HEK293 (cell line): Measurements from ENCODE around the gene DGKD.

Experiments
- CTCF ChIA-PET: fragments of 350-600 bp; formaldehyde crosslinking; extraction: SDS; loops from one replicate; lab custom pipeline; 2021; ENCODE audit warnings: antibody characterized with exemption; lab: Yijun Ruan, JAX
- POLR2A ChIA-PET: fragments of 300-600 bp; formaldehyde crosslinking; extraction: SDS; loops from one replicate; lab custom pipeline; 2020; ENCODE audit warnings: antibody characterized with exemption, inconsistent platforms; lab: Yijun Ruan, JAX
- H3K27ac ChIP-seq: fragments of 200-500 bp; sonication (Bioruptor generic); 2 replicates; pipeline ENCODE4 v1.5.1; 2014; ENCODE audit warnings: low read depth, low read length, control low read depth, inconsistent platforms; ENCODE audit errors: extremely low read depth
- H3K36me3 ChIP-seq, 2 experiments: fragments of 200-500 bp in 1 of 2; sonication (Bioruptor generic) in 1 of 2; 1 replicate in 1 of 2; 2 replicates in 1 of 2; pipeline ENCODE4 v1.5.1; 2014 to 2017; ENCODE audit warnings: inconsistent platforms in 2 of 2, low read length in 2 of 2; ENCODE audit not compliant: control insufficient read depth in 2 of 2, insufficient read depth in 1 of 2
- H3K4me1 ChIP-seq: fragments of 200-500 bp; sonication (Bioruptor generic); 2 replicates; pipeline ENCODE4 v1.5.1; 2014; ENCODE audit warnings: mild to moderate bottlenecking, low read length, inconsistent platforms; ENCODE audit not compliant: control insufficient read depth, insufficient read depth
- H3K4me3 ChIP-seq: 2 replicates; pipeline ENCODE4 v1.5.1; 2011; ENCODE audit warnings: low read depth, mild to moderate bottlenecking, control low read depth, low read length, moderate library complexity
- H3K9me3 ChIP-seq: fragments of 200-500 bp; sonication (Bioruptor generic); 2 replicates; pipeline ENCODE4 v1.5.1; 2014; ENCODE audit warnings: low read depth, low read length, inconsistent platforms; ENCODE audit not compliant: control insufficient read depth, insufficient read depth
- ATF2 ChIP-seq: fragments of 450-650 bp; formaldehyde crosslinking; IDR thresholded peaks from 2 replicates; pipeline ENCODE4 v1.5.1; 2016; ENCODE audit warnings: missing biosample characterization, missing genetic modification characterization, low read depth
- KLF7 ChIP-seq: fragments of 450-650 bp; formaldehyde crosslinking; IDR thresholded peaks from 2 replicates; pipeline ENCODE4 v1.5.1; 2016; ENCODE audit warnings: missing biosample characterization, missing genetic modification characterization, borderline replicate concordance
- OSR2 ChIP-seq: fragments of 450-650 bp; formaldehyde crosslinking; IDR thresholded peaks from 2 replicates; pipeline ENCODE4 v1.5.1; 2016; ENCODE audit warnings: missing biosample characterization, missing genetic modification characterization
- WT1 ChIP-seq: fragments of 450-650 bp; formaldehyde crosslinking; IDR thresholded peaks from 2 replicates; pipeline ENCODE4 v1.5.1; 2016; ENCODE audit warnings: missing biosample characterization, missing genetic modification characterization
- ZBTB17 ChIP-seq: fragments of 450-650 bp; formaldehyde crosslinking; IDR thresholded peaks from 2 replicates; pipeline ENCODE4 v1.5.1; 2016; ENCODE audit warnings: missing biosample characterization, missing genetic modification characterization
- ZBTB26 ChIP-seq: fragments of 450-650 bp; formaldehyde crosslinking; optimal IDR thresholded peaks from 2 replicates; pipeline ENCODE3; 2016; ENCODE audit warnings: missing biosample characterization, mild to moderate bottlenecking, missing genetic modification characterization
- ZBTB7A ChIP-seq: fragments of 450-650 bp; formaldehyde crosslinking; IDR thresholded peaks from 2 replicates; pipeline ENCODE4 v1.5.1; 2016; ENCODE audit warnings: low read depth, missing biosample characterization, missing genetic modification characterization
- ZNF121 ChIP-seq: fragments of 450-650 bp; formaldehyde crosslinking; IDR thresholded peaks from 2 replicates; pipeline ENCODE4 v1.5.1; 2016; ENCODE audit warnings: missing biosample characterization, missing genetic modification characterization
- ZNF184 ChIP-seq: fragments of 450-650 bp; IDR thresholded peaks from 2 replicates; pipeline ENCODE4 v1.5.1; 2018; ENCODE audit warnings: missing biosample characterization, mild to moderate bottlenecking, missing genetic modification characterization
- ZNF202 ChIP-seq: fragments of 450-650 bp; formaldehyde crosslinking; IDR thresholded peaks from 2 replicates; pipeline ENCODE4 v1.5.1; 2016; ENCODE audit warnings: missing biosample characterization, missing genetic modification characterization, borderline replicate concordance
- ZNF24 ChIP-seq: fragments of 450-650 bp; formaldehyde crosslinking; IDR thresholded peaks from 2 replicates; pipeline ENCODE4 v1.5.1; 2016; ENCODE audit warnings: missing biosample characterization, missing genetic modification characterization
- ZNF449 ChIP-seq: fragments of 450-650 bp; formaldehyde crosslinking; IDR thresholded peaks from 2 replicates; pipeline ENCODE4 v1.5.1; 2017; ENCODE audit warnings: missing biosample characterization, mild to moderate bottlenecking, missing genetic modification characterization, moderate library complexity
- ZNF529 ChIP-seq: fragments of 450-650 bp; formaldehyde crosslinking; IDR thresholded peaks from 2 replicates; pipeline ENCODE4 v1.5.1; 2017; ENCODE audit warnings: missing genetic modification characterization, missing biosample characterization; ENCODE audit not compliant: insufficient replicate concordance
- ZNF621 ChIP-seq: fragments of 450-650 bp; formaldehyde crosslinking; IDR thresholded peaks from 2 replicates; pipeline ENCODE4 v1.5.1; 2017; ENCODE audit warnings: missing biosample characterization, missing genetic modification characterization
- ZNF629 ChIP-seq: fragments of 450-650 bp; formaldehyde crosslinking; IDR thresholded peaks from 2 replicates; pipeline ENCODE4 v1.5.1; 2017; ENCODE audit warnings: missing biosample characterization, missing genetic modification characterization
- ZNF792 ChIP-seq: fragments of 450-650 bp; formaldehyde crosslinking; IDR thresholded peaks from 2 replicates; pipeline ENCODE4 v1.5.1; 2016; ENCODE audit warnings: missing biosample characterization, missing genetic modification characterization
- ZNF843 ChIP-seq: fragments of 450-650 bp; formaldehyde crosslinking; IDR thresholded peaks from 2 replicates; pipeline ENCODE4 v1.5.1; 2016; ENCODE audit warnings: missing biosample characterization, missing genetic modification characterization
- TF ChIP-seq, protein P1 (sequence below): fragments of 450-650 bp; formaldehyde crosslinking; IDR thresholded peaks from 2 replicates; pipeline ENCODE4 v1.5.1; 2016; ENCODE audit warnings: missing biosample characterization, missing genetic modification characterization
- TF ChIP-seq, protein P2 (sequence below): fragments of 450-650 bp; formaldehyde crosslinking; IDR thresholded peaks from 2 replicates; pipeline ENCODE4 v1.5.1; 2017; ENCODE audit warnings: missing biosample characterization, missing genetic modification characterization

Gene DGKD

DNA sequence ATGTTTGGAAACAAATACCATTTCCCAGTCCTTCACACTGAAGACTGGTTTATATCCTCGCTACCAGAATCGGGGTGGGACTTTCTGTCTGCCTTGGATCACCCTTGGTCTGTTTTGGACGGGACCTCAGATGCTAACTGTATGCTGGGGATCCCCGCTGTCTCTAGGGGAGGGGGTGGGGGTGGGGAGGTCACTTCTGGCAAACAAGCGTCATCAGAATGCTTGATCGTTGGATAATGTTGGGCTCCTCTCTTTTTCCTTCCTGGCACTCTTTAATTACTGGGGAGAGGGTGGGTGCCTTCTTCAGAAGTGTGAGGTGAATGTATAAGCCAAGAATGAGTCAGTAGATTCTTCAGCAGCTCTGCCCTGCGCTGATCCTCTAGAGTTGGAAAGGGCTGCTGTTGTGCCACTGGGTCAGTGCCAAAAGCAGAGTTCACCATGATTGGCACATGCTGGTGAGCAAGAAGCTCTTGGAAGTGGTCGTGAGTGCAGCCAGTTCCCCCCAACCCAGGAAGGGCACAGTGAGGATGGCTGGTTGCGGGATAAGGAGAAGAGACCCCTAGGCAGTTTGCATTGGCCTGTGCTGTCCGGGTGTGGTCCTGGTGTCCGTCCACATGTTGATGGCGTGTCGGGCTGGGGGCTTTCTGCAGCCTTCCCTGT, 32.2 kb downstream of the DGKD start (continued):
- no peak for TF ChIP-seq ZBTB7A

DNA sequence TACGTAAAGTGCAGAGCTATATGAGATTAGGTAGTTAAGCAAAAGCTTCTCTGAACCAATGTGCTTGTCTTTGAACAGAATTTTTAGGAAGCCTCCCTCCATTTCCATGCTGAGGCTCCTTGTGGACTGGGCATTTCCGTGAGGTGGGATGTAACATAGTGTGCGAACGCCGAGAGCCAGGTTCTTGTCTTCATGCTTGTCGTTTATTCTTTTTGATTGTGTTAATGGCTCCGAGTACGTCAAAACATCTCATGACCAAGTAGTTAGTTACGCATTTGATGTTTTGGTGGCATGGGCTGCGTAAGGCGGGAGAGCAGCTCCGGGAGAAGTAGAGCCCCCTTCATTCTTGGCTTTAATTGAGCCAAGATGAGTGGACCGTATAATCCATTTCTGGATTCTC, 32.9 kb downstream of the DGKD start:
- Histone ChIP-seq H3K36me3 (peaks cover 4 to 21% of the 10 kb centered on the region in 2 experiments; a peak in 2 of 3 replicates), H3K4me1 (peaks cover 10% of the 10 kb centered on the region; the same call in 1 of the 2 replicates), H3K9me3 (no peaks in the 10 kb centered on the region), H3K4me3 (no peak overlapping the region), H3K27ac (no peak overlapping the region)
- TF ChIP-seq ZNF621 (tag by site-specific recombination): no peak
- no peak for TF ChIP-seq ZNF843 (tag by site-specific recombination)
- TF ChIP-seq ZBTB17 (tag by site-specific recombination): no peak
- no peak for TF ChIP-seq ZNF121
- no peak for TF ChIP-seq KLF7 (tag by site-specific recombination)
- TF ChIP-seq ZNF202 (tag by site-specific recombination): no peak
- no peak for TF ChIP-seq ZNF184
- no peak for TF ChIP-seq WT1
- no peak for TF ChIP-seq OSR2 (tag by site-specific recombination)
- TF ChIP-seq ATF2 (tag by site-specific recombination): no peak
- TF ChIP-seq ZNF529: no peak
- TF ChIP-seq ZBTB26 (tag by site-specific recombination): no peak
- TF ChIP-seq ZNF792 (tag by site-specific recombination): no peak
- POLR2A ChIA-PET: interaction anchor here (1.0 to 1.2 kb wide), 2 partner anchors 16 to 119 kb away, joined by 3 to 7 read pairs; no protein-coding TSS in a partner anchor
- CTCF ChIA-PET: interaction anchor here (0.7 to 1.1 kb wide), 2 partner anchors 48 to 57 kb away, joined by 3 read pairs; no protein-coding TSS in a partner anchor

- CTCF ChIA-PET: interaction anchor here (0.7 to 1.5 kb wide), 2 partner anchors 47 to 55 kb away, joined by 3 read pairs; no protein-coding TSS in a partner anchor
- POLR2A ChIA-PET: interaction anchor here (1.0 to 1.2 kb wide), 2 partner anchors 16 to 120 kb away, joined by 3 to 7 read pairs; no protein-coding TSS in a partner anchor
- Histone ChIP-seq H3K36me3 (peaks cover 5 to 21% of the 10 kb centered on the region in 2 experiments; a peak in 2 of 3 replicates), H3K4me3 (no peak overlapping the region), H3K4me1 (peaks cover 10% of the 10 kb centered on the region; the same call in 1 of the 2 replicates), H3K9me3 (no peaks in the 10 kb centered on the region), H3K27ac (no peak overlapping the region; the same call in 1 of the 2 replicates)
- TF ChIP-seq, protein P1, sequence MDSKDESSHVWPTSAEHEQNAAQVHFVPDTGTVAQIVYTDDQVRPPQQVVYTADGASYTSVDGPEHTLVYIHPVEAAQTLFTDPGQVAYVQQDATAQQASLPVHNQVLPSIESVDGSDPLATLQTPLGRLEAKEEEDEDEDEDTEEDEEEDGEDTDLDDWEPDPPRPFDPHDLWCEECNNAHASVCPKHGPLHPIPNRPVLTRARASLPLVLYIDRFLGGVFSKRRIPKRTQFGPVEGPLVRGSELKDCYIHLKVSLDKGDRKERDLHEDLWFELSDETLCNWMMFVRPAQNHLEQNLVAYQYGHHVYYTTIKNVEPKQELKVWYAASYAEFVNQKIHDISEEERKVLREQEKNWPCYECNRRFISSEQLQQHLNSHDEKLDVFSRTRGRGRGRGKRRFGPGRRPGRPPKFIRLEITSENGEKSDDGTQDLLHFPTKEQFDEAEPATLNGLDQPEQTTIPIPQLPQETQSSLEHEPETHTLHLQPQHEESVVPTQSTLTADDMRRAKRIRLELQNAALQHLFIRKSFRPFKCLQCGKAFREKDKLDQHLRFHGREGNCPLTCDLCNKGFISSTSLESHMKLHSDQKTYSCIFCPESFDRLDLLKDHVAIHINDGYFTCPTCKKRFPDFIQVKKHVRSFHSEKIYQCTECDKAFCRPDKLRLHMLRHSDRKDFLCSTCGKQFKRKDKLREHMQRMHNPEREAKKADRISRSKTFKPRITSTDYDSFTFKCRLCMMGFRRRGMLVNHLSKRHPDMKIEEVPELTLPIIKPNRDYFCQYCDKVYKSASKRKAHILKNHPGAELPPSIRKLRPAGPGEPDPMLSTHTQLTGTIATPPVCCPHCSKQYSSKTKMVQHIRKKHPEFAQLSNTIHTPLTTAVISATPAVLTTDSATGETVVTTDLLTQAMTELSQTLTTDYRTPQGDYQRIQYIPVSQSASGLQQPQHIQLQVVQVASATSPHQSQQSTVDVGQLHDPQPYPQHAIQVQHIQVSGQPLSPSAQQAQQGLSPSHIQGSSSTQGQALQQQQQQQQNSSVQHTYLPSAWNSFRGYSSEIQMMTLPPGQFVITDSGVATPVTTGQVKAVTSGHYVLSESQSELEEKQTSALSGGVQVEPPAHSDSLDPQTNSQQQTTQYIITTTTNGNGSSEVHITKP (tag by site-specific recombination): 0 out of 2 replicates have a peak, but pooled peaks have one; percentile 42
- TF ChIP-seq ZBTB17 (tag by site-specific recombination): peak; percentile 37; the same call in 1 of the 2 replicates
- 0 out of 2 replicates have a peak, but pooled peaks have one; percentile 32 for TF ChIP-seq ZNF629 (tag by site-specific recombination)
- TF ChIP-seq, protein P2, sequence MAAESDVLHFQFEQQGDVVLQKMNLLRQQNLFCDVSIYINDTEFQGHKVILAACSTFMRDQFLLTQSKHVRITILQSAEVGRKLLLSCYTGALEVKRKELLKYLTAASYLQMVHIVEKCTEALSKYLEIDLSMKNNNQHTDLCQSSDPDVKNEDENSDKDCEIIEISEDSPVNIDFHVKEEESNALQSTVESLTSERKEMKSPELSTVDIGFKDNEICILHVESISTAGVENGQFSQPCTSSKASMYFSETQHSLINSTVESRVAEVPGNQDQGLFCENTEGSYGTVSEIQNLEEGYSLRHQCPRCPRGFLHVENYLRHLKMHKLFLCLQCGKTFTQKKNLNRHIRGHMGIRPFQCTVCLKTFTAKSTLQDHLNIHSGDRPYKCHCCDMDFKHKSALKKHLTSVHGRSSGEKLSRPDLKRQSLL (tag by site-specific recombination): peak; percentile 67; the same call in 1 of the 2 replicates
- TF ChIP-seq ZNF449: peak; percentile 87
- TF ChIP-seq ZNF24 (tag by site-specific recombination): no peak
These were observed 33.6 kb downstream of the DGKD start for GRCh38 chr2:233387667-233388528.
